ENCODE data around the gene RBM34.

RBM34 gene

GRCh38 chr1:235113183-235113917 lies 47.7 kb downstream of the RBM34 start:
- DNase-seq (ENCODE audit: extremely low read depth, low read depth): no peak
- TF ChIP-seq CTCF (IDR thresholded peaks at IDR 0.05; ENCODE audit: low read depth, low read length): no peak

- no peak for DNase-seq (ENCODE audit: extremely low read depth, low read depth)
- no peak for TF ChIP-seq CTCF (IDR thresholded peaks at IDR 0.05; ENCODE audit: low read depth, low read length)
Observed at GRCh38 chr1:235112297-235113182, 48.5 kb downstream of the RBM34 start.

GRCh38 chr1:235111107-235111506 lies 49.9 kb downstream of the RBM34 start:
- no peak for DNase-seq (ENCODE audit: extremely low read depth, low read depth)
- TF ChIP-seq CTCF (IDR thresholded peaks at IDR 0.05; ENCODE audit: low read depth, low read length): no peak

GRCh38 chr1:235108876-235109275 lies 52.2 kb downstream of the RBM34 start:
- no peak for TF ChIP-seq CTCF (IDR thresholded peaks at IDR 0.05; ENCODE audit: low read depth, low read length)
- DNase-seq (ENCODE audit: extremely low read depth, low read depth): no peak

- TF ChIP-seq CTCF (IDR thresholded peaks at IDR 0.05; ENCODE audit: low read depth, low read length): no peak
- DNase-seq (ENCODE audit: extremely low read depth, low read depth): no peak
Observed at GRCh38 chr1:235108185-235108593, 52.9 kb downstream of the RBM34 start.

- no peak for TF ChIP-seq CTCF (IDR thresholded peaks at IDR 0.05; ENCODE audit: low read depth, low read length)
- no peak for DNase-seq (ENCODE audit: extremely low read depth, low read depth)
Observed at GRCh38 chr1:235107368-235108184, 53.5 kb downstream of the RBM34 start.

All from AG09319 (cell line).